IMR-90 (cell line): Measurements from ENCODE around the gene SOX6.
A peak's percentile ranks its signal among the peaks of the same experiment; 100 is the strongest.

Experiments used
- CEBPB ChIP-seq: IDR thresholded peaks from 2 replicates; pipeline ENCODE4 v1.6.1; 2012; ENCODE audit warnings: low read depth, low read length, improper control_type of control experiment
- CTCF ChIP-seq: conservative IDR thresholded peaks from 2 replicates; pipeline ENCODE4 v1.5.1; 2012; ENCODE audit warnings: mild to moderate bottlenecking, low read depth, low read length, improper control_type of control experiment
- FOS ChIP-seq: fragments of 150-350 bp; IDR thresholded peaks from 2 replicates; pipeline ENCODE4 v1.6.1; 2016; ENCODE audit warnings: low read depth, low read length
- MAFK ChIP-seq: IDR thresholded peaks from 2 replicates; pipeline ENCODE4 v1.6.1; 2012; ENCODE audit warnings: low read depth, low read length, improper control_type of control experiment
- MXI1 ChIP-seq: IDR thresholded peaks from 2 replicates; pipeline ENCODE4 v1.6.1; 2012; ENCODE audit warnings: low read depth, mild to moderate bottlenecking, low read length, moderate library complexity, borderline replicate concordance
- POLR2A ChIP-seq: IDR thresholded peaks from 2 replicates; pipeline ENCODE4 v1.6.1; 2012; ENCODE audit warnings: mild to moderate bottlenecking, low read depth, low read length
- RAD21 ChIP-seq: IDR thresholded peaks from 2 replicates; pipeline ENCODE4 v1.6.1; 2012; ENCODE audit warnings: low read length, improper control_type of control experiment
- SMC3 ChIP-seq: fragments of 150-350 bp; IDR thresholded peaks from 2 replicates; pipeline ENCODE4 v1.6.1; 2016; ENCODE audit warnings: low read depth, mild to moderate bottlenecking, antibody characterized with exemption, low read length, moderate library complexity
- USF2 ChIP-seq: fragments of 150-350 bp; IDR thresholded peaks from 2 replicates; pipeline ENCODE4 v1.6.1; 2017; ENCODE audit warnings: mild to moderate bottlenecking, antibody characterized with exemption, low read length, low read depth

- TF ChIP-seq FOS, result peak; percentile 25; the same call in 1 of the 2 replicates
- TF ChIP-seq POLR2A, result no peak
- no peak for TF ChIP-seq RAD21
- TF ChIP-seq SMC3, result no peak
- peak; percentile 55 for TF ChIP-seq CEBPB
- TF ChIP-seq CTCF, result no peak
- TF ChIP-seq USF2, result no peak
- no peak for TF ChIP-seq MXI1
- no peak for TF ChIP-seq MAFK
These were observed 18.0 kb downstream of the SOX6 start for GRCh38 chr11:16338393-16338792.
